ENCODE measurements around the gene AIP. TPM values are rescaled to one million over a fixed set of nuclear protein-coding genes. Genes with fewer than 3 reads are reported as not detected.

AIP gene
- total RNA-seq, 1 experiment from 2014 or later, result 61.0 TPM

- ChIA-PET CTCF (no interaction called here), RAD21 (ENCODE audit: low non-redundant PET in 1 of 2, low total read pairs in 2 of 2, uncharacterized antibody in 2 of 2, unreplicated experiment in 2 of 2) (no interaction called here), POLR2A (no interaction called here)
- Histone ChIP-seq H3K9me3 (ENCODE audit: control insufficient read depth in 1 of 2, insufficient read depth in 1 of 2, low read depth in 1 of 2, low read length in 2 of 2) (no peaks in the 10 kb centered on the region), H3K4me2 (ENCODE audit: low read length) (no peak overlapping the region), H2AFZ (ENCODE audit: low read depth, low read length, poor library complexity, severe bottlenecking) (no peak overlapping the region), H3K9me2 (ENCODE audit: insufficient read depth) (no peaks in the 10 kb centered on the region), H3K27ac (ENCODE audit: low read depth, low read length) (no peak overlapping the region), H4K20me1 (ENCODE audit: insufficient read depth) (no peaks in the 10 kb centered on the region), H3K36me3 (ENCODE audit: control insufficient read depth in 1 of 2, insufficient read depth in 2 of 2, low read length in 2 of 2) (no peaks in the 10 kb centered on the region), H3K79me2 (ENCODE audit: insufficient read depth, low read length) (no peaks in the 10 kb centered on the region), H3K9ac (ENCODE audit: low read length) (no peak overlapping the region), H3K4me3 (replicated peaks in 1 of 2; ENCODE audit: low read depth in 1 of 2, low read length in 2 of 2) (no peak overlapping the region), H3K4me1 (ENCODE audit: control insufficient read depth in 1 of 2, insufficient read depth in 2 of 2, low read length in 2 of 2) (no peaks in the 10 kb centered on the region), H3K27me3 (ENCODE audit: insufficient read depth, low read length) (no peaks in the 10 kb centered on the region)
- ATAC-seq (no peak), DNase-seq (ENCODE audit: low read depth, low spot score) (no peak)
- no TSS peak for BruUV-seq (replicated peaks)
- intact Hi-C loops (cut with micrococcal nuclease), result no loop called here
- TF ChIP-seq POLR2AphosphoS5 (IDR thresholded peaks at IDR 0.05; ENCODE audit: low read depth, low read length) (no peak), CEBPB (IDR thresholded peaks at IDR 0.05; ENCODE audit: low read depth) (no peak), MAX (IDR thresholded peaks at IDR 0.05) (no peak), ZBTB33 (IDR thresholded peaks at IDR 0.05; ENCODE audit: extremely low read depth, insufficient replicate concordance, low read length) (no peak), RAD21 (IDR thresholded peaks at IDR 0.05; ENCODE audit: low read depth) (no peak), TCF7L2 (IDR thresholded peaks at IDR 0.05; ENCODE audit: borderline replicate concordance, extremely low read depth, insufficient read depth, insufficient read length) (no peak), SP1 (IDR thresholded peaks at IDR 0.05; ENCODE audit: low read depth) (no peak), YY1 (IDR thresholded peaks at IDR 0.05; ENCODE audit: extremely low read depth, insufficient replicate concordance, low read depth, low read length) (no peak), EZH2 (IDR thresholded peaks at IDR 0.05) (no peak)
Observed at GRCh38 chr11:67520856-67521824, 38.3 kb downstream of the AIP start.

All from HCT116 (cell line).